Measurements from ENCODE around the gene CD63.
A peak's percentile ranks its signal among the peaks of the same experiment; 100 is the strongest.

The CD63 gene

DNA sequence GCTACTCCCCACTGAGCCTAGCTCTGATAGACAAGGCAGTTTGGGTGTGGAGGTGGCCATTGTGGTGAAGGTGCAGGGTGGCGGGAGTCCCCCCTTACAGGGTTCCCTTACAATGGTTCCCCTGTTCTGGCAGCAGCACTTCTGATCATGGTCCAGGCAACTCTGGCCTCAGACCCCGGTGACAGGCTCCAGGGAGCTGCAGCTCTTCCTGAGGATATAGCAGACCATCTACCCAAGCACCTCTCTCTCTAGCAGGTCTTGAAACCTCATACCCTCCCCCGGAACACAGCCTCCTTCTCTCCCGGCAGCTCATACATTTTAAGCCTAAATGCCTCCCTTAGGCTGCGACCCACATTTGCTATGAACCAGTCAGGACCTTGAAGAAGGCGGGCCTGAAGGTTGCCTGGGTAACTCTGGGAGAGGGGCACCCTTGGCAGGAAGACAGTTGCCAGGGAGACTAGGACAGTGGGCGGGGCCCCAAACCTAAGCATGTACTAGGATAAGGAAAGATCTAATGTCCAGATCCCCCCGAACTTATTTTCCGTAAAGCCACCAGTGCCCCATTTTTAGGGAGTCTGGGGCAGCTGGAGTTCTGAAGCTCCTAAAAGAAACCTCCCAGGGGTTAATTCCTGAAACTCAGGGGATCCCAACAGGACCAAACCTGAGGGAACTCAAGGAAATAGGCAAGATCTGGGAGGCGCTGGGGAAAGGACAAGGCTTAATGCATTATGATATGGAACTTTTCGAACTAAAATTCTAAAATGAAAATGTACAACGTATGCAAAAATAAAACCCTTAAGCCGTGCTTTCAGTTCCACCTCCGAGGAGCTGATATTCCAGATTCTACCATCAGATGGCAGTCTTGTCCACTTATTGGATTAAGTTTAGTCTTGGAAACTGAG lies 9.6 kb upstream of the CD63 start:
- DNase-seq: peak; percentile 64

DNA sequence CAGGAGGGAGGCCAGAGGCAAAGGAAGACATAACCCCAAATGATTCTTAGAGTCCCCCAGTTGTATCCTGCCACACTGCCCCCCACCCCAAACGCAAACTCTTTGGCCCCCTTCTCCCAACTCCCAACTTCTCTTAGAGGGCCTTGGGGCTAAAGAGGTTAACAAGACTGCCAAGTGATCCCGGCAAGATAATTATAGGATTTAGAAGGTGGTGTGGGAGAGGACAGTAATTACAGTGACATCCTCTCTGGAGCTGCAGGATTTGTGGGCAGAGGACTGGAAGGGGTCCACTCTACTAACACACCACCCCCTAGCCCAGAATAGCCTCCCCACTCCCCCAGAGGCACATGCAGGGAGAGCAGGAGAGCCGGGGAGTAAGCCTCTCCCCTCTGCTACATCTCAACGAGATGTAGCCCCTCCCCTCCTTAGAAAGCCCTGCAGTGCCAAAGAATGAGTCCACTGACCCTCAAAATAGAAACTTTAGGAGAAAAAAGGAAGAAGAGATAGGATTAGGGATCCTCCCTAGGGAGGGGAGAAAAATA lies 8.8 kb upstream of the CD63 start:
- DNase-seq: no peak

DNA sequence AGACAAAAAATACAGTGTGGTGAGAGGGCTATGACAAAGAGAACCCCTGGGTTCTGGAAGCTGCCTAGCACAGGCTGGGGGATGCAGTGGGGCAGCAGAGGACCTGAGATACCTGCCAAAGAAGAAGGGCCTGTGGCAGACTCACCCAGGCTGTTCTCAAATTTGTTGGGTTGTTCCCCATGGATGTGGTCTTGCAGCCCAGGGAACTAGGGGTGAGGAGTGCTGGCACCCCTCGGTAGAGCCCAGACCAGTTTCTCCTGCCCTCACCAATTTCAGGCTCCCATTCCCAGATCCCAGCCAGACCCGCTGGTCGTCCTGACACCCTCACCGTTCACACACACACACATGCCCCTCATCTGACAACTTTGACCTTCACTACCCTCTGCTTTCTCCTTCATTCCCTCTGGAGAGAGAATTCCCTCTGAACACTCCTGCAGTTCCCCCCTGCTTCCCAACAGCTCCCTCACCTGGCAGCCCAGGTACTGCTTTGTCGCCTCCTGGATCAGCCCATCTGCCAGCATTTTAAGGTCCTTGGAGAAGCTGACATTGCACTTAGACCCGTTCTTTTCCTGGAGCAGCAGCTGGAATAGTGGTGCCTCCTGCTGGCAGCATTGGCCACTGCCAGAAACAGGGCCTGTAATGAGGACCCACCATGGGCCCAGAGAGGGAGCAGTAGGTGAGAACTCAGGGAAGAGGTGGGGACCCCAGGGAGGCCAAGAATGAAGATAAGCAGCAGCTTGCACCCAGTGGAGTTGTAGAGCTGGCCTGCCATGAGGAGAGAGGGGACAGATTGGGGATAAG lies 8.2 kb upstream of the CD63 start:
- DNase-seq: peak; percentile 84

DNA sequence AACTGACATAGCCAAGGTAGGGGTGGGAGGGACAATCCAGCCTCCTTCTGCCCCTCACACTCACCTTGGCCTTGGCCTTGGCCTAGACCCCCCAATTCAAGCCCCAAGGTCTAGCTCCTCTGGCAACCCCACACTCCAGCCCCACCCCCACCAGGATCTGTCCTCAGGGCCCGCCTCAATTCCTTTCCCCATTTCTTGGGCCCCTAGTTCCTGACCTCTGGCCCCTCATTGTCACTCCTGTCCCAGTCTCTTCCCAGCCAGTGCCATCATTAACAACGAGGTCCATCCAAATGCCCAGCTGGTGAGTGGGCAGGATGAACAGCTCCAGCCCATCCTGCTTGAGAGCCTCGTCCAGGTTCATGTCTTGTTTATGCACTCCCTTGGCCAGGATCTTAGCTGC lies 7.3 kb upstream of the CD63 start:
- DNase-seq: no peak

DNA sequence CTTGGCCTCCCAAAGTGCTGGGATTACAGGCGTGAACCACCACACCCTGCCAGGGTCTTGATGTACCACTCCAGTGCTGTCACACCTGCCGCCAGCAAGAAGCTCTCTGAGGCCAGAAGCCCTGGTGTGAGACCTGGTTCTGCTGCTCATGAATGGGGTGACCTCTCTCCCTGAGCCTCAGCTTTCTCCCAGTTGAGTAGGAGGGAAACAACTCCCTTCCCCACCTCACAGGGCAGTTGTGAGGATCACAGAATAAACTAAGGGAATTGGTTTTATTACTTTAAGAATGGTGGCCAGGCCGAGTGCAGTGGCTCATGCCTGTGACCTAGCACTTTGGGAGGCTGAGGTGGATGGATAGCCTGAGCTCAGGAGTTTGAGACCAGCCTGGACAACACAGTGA lies 5.8 kb upstream of the CD63 start:
- no peak for DNase-seq

DNA sequence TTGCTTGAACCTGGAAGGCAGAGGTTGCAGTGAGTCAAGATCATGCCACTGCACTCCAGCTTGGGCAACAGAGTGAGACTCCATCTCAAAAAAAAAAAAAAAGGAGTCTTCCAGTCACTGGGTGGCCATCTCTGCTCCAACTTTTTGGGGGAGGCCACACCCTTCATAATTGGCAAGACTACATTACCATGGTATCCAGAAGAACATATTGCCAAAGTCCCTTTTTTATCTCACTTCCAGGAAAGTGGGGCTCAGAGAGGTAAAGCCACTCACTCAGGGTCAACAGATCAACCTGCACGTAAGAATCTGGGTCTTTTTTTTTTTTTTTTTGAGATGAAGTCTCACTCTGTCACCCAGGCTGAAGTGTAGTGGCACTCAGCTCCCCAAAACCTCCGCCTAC lies 5.0 kb upstream of the CD63 start:
- DNase-seq: no peak

DNA sequence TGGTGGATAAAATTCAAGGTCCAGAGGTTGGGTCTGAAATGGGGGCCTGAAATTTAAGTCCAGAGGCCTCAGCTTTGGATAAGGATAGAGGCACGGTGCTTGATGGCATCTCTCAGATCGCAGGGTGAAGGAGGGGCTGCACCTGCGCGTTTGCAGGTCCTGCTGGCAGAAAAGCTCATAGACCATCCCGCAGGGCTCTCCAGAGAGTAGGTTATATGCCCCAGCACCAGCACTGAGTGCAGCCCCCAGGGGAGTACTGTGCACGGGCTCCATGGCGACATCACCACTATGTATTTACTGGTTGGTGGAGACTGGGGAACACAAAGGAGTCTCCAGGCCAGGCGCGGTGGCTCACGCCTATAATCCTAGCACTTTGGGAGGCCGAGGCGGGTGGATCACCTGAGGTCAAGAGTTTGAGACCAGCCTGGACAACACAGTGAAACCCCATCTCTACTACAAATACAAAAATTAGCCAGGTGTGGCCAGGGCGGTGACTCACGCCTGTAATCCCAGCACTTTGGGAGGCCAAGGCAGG lies 4.3 kb upstream of the CD63 start:
- no peak for DNase-seq

DNA sequence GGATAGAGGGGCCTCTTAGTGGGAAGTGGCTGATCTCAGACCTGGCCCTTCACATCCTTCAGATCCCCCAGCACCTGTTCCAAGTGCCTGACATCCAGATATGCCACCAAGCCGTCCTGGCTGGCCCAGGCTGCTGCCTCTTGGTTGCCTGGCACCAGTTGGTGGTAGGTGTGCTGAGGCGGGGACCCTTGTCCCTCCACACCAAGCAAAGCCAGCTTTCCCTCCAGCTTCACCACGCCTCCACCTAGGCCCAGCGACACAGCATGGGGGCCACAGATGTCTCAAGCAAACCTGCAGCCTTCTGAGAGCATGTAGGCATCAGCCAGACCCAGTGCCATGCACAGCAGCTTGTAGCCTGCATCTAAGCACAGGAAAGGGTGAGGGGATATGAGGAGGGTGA lies 3.5 kb upstream of the CD63 start:
- DNase-seq: no peak

DNA sequence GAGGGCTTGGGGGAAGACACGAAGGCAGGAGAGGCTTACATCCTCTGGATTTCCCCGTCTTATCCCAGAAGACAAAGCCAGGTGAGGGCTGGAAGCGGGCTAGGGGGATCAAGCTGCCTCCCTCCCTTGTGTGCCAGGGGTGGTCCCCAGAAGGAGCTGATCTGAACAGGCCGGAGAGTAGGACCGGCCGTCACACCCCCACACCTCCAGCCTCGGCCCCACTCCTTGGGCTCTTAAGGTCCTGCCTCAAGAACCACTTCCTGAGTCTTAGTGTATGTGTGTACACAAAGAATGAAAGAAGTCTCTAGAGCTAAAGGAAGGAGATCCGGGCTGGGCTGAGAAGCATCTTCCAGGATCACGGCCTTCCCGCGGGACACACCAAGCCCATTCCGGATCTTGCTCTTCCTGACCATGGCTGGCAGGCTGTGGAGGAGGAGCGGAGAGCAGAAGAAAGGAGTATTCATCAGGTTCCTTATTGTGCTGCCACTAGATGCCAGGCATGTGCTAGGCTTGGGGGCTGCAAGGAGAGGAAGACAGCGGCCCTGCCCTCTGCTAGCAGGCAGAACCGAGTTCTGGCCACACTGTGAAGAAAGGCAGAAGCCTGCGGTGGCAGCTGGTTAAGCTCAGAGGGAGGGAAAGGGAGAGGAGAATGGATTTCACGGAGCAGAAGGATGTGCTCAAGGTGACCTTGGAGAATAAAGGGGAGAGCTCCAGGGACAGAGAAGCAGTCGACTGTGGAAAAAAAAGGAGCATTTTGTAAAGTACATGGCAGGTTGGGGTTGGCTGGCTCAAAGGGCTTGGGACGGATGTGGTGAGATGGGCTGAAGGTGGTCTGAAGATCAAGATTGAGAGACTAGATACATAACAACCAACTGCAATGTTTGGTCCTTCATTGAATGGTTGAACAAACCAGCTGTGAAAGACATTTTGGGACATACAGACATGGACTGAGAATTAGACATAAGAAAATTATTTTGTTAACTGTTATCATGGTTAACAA lies 1.3 kb upstream of the CD63 start:
- DNase-seq: no peak

DNA sequence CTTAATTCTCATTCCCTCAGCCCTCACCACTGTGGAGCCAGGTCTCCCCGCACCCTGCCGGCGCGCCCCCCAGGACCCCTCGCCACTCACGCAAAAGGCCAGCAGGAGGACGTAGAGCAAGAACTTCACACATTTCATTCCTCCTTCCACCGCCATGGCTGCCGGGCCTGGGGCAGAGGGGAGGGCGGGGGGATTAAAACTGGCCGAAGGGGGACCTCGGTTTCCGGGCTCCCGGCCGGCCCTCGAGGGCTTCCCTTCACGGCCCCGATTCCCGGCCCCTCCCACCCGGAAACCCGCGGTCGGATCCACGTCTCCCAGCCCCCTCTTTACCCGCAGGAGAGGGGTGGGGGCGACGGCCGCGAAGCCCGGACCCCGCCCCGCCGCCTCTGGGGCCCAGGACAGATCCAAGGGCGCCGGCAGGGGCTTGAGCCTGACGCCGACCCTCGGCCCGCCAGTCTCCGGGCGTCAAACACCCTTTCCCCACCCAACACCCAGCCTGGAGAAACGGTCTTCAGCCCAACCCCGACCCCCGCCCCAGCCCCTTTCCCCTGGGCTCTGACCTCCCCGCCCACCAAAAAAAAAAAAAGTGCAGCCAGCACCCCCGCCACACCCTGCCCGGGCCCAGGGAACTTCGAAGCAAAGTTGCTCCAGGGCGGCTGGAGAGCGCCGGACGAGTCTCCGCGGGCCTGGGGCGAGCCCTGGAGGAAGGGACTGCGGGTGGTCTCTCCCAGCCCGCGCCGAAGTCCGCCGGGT lies 447 bp downstream of the CD63 start:
- DNase-seq: peak; percentile 54

DNA sequence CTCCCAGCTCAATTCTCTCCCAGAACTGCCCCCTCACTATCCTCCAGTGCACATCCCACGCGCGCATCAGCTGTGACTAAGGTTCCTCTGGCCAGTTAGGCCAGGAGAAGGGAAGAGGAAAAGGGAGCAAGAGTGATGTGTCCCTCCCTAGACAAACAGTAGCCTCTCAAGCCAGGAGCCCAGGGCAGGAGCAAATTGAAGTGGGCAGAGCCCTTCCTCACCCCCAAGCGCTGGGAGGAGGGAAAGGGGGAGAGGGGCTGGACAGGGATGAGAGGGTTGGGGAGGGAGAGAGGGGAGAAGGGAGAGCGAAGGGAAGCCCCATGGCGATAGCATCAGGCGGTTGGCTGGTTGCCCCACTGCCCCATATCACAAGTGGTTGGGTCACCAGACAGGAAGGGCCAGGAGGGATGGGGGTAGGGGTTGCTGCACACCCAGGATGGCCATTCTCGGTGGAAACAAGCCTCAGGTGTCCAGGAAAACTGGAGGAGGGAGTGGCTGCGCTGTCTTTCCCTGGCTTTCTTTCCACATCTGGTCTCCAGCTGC lies 1.1 kb downstream of the CD63 start:
- no peak for DNase-seq

DNA sequence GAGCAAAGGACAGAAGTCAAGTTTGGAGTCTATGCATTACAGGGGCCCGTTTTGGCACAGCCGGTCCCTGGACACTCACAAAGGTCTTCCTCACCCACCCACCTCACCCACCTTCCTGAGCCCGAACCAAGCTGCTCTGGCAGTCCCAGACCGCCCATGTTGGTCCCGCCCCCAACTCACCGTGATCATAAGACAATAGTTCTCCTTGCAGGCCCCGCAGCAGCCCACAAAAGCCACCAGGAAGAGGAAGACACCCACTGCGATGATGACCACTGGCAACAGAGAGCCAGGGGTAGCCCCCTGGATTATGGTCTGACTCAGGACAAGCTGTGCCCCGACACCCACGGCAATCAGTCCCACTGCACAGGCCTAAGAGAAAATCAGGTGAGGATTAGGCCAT lies 1.8 kb downstream of the CD63 start:
- DNase-seq: no peak

DNA sequence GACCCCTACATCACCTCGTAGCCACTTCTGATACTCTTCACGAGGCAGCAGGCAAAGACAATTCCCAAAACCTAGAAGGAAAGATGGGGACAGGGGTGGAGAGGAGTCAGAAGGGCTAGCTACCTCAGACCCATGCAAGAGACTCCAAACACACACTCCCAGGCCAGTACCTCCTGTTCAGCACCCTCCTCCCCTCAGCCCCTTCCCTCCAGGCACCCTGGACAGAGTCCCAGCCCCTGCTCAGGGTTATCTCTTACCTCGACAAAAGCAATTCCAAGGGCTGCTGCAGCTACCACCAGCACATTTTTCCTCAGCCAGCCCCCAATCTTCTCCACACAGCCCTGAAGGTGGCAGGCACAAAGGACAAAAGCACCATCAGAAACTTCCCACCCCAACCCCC lies 3.3 kb downstream of the CD63 start:
- DNase-seq: no peak

DNA sequence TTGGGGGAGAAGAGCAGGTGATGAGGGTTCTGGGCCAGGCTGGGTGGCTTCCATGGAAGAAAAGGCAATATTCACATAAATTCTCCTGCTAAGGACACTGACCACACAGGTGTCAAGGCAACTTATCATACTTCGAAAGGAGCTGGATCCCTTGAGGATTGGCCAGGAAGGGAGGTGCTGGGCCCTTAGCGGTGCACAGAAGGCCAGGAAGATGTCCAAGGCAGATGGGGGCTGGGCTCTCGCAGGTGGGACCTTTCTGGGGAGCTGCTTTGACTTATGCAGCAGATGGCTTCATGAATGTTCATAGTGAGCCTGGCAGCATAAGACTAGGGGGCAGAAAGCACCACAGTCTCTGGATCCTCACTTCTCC lies 3.9 kb downstream of the CD63 start:
- DNase-seq: no peak

DNA sequence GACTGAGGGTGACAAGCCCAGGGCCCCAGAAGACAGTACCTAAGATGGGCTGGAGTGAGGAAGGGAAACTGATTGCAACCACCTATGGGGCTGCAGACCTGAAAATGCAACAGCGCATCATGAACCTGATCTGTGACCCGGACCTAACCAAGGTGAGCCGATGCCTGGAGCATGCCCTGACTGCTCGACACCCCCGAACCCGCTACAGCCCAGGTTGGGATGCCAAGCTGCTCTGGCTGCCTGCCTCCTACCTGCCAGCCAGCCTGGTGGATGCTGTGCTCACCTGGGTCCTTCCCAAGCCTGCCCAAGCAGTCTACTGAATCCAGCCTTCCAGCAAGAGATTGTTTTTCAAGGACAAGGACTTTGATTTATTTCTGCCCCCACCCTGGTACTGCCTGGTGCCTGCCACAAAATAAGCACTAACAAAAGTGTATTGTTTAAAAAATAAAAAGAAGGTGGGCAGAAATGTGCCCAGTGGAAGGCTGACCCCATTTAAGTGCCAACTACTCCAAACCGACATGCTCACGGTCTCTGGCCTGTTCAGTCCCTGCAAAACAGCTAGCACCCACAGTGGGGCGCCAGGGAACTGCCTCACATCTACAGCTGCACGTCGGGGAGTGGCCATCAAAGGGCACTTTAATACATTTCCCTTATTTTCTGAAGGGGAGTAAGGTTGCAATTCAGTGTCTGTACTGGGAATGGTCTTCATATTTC lies 4.4 kb downstream of the CD63 start:
- no peak for DNase-seq

DNA sequence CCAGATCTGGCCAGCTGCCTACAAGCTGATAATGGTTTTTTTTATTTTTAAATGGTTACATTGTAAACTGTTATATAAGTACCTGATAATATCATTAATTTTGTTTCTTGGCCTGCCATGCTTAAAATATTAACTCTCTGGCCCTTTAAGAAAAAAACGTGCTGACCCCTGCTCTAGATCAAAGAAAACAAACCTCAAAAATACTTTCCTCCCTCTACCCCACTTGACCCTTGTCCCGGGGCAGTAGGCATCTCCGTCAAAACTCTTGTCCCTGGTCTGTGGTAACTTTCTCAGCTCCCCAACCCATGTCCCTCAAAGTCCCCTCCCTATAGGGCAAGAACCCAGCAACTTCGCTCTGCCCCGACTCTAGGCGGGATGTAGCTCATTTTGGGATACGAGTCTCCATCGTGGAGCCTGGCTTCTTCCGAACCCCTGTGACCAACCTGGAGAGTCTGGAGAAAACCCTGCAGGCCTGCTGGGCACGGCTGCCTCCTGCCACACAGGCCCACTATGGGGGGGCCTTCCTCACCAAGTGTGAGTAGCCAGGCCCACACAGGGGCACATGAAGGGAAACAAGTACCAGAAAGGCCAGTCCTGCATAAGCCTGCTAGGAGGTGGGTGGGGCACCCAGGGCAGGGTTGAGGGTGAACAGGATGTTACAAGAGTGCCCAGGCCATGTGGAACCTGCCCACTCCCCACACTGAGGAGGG lies 5.1 kb downstream of the CD63 start:
- no peak for DNase-seq

DNA sequence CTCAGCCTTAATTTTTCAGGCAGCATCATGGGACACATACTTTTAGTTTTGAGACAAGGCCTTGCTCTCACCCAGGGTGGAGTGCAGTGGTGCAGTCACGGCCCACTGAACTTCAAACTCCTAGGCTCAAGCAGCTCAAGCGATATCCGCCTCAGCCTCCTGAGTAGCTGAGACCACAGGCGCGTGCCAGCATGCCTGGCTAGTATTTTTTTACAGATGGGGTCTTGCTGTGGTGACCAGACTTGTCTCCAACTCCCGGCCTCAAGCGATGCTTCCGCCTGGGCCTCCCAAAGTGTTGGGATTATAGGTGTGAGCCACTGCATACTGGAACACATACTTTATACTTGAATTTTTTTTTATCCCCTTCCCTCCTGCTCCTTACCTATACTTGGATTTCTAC lies 5.9 kb downstream of the CD63 start:
- DNase-seq: no peak

DNA sequence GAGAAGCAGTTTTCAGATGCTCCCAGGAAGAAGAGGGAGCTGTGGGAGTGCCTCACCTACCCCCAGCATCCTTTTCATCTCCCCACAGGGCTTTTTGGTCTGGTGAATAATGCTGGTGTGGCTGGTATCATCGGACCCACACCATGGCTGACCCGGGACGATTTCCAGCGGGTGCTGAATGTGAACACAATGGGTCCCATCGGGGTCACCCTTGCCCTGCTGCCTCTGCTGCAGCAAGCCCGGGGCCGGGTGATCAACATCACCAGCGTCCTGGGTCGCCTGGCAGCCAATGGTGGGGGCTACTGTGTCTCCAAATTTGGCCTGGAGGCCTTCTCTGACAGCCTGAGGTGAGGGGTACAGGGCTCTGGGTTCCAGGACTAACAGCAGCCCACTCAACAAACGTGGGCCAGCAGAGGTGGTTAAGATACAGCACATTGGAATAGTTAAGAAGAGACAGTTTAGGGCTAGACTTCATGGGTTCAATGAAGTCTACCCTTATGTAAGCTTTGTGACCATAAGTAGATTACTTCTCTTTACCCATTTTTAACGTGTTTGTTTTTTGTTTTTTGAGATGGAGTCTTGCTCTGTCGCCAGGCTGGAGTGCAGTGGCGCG lies 7.1 kb downstream of the CD63 start:
- no peak for DNase-seq

DNA sequence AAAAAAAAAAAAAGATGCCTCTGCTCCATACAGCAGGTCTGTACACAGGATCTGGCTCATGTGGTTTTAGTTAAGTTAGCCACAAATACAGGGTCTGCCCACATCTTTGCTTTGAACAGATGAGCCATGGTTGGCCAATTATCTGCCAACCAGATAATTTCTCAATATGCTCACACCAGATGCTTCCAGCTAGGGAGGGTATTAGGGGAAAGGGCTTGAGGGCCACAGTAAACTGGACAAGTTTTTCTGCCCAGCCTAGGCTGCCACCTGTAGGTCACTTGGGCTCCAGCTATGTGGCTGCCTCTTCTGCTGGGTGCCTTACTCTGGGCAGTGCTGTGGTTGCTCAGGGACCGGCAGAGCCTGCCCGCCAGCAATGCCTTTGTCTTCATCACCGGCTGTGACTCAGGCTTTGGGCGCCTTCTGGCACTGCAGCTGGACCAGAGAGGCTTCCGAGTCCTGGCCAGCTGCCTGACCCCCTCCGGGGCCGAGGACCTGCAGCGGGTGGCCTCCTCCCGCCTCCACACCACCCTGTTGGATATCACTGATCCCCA lies 7.8 kb downstream of the CD63 start:
- no peak for DNase-seq
